GM18870 (cell line): ENCODE results near the gene GRK3.
"Not testable (repeated sequence)": the region's sequence is repeated elsewhere in the genome, so short reads cannot be mapped to it uniquely, and the experiment has no call there.

Experiments
- ATAC-seq: cut with Tn5 transposase; IDR thresholded peaks from one replicate; pipeline ENCODE4 v1.9.1; 2021; ENCODE audit warnings: moderate library complexity; ENCODE audit not compliant: unreplicated experiment

GRK3 gene

DNA sequence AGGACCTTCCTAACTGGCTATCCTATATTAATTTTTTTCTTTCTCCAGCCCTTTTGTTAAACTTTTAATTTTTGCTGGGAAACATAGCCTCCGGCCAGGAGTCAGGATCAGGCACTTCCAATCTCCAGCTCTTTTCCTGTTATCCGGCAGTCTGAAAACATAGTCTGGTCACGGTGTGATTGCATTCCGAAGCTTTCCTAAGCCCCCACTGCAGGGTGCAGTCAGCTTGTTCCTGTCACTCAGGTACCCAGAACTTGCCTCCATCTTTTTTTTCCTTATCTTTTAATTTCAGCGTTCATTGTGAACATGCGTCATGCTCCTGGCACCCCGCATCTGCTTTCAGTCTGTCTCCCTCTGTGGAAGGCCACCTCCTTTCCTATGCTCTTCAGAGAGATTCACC, 59.4 kb downstream of the GRK3 start:
- no peak for ATAC-seq

DNA sequence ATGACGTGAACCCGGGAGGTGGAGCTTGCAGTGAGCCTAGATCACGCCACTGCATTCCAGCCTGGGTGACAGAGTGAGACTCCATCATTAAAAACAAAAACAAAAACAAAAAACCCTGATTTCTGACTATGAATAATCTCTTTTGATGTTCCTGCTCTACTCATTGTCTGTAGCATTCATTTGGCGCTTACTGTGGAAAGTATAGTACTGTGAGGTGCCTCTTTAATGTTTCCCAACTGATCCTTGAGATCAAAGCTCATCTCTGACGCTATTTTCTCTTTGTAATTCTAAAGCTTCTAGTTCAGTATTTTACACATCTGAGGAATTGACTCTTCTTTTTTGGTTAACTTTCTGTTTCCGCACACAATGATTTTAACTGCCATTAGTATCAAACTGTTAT, 60.0 kb downstream of the GRK3 start:
- no peak for ATAC-seq

DNA sequence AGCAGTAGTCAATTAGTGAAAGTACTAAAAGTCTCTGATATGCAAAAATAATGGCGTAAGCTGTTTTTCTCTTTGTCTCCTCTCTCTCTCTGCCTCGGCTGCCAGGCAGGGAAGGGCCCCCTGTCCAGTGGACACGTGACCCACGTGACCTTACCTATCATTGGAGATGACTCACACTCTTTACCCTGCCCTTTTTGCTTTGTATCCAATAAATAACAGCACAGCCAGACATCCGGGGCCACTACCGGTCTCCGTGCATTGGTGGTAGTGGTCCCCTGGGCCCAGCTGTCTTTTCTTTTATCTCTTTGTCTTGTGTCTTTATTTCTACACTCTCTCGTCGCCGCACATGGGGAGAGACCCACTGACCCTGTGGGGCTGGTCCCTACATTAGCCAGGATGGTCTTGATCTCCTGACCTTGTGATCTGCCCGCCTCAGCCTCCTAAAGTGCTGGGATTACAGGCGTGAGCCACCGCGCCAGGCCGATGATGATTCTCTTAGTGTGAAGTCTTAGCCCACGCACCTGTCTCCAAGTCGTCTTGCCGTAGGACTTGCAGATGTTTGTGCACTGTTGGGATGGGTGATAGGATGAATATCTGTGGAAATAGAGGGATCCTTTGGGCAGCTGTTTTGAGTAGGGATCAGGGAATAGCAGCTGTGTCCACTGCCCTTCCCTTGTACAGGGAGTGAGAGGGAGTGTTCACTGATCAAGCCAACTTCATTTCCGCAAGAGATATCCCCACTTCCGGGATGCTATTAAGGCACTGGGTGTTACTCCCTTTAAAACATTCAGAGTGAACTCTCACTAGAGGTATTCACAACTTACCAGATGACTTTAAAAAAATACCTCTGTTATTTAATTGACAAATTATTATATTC, 61.5 kb downstream of the GRK3 start:
- ATAC-seq: not testable (repeated sequence)

DNA sequence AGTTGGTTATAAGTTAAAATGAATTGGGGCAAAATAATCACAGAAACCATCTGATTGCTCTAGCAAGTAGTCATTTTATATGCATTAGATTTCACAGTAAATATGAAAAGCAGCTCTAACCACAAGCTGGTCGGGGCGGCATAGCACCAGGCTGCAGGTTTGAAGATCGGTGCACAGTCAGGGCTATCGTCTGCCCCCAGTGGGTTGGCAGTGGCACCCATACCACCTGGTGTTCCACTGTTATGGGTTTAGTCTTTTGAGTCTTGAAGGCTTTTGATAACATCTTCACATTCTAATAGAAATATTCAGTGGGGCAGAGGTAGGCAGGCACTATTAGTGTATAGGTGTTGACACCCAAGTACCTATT, 62.1 kb downstream of the GRK3 start:
- ATAC-seq: no peak

DNA sequence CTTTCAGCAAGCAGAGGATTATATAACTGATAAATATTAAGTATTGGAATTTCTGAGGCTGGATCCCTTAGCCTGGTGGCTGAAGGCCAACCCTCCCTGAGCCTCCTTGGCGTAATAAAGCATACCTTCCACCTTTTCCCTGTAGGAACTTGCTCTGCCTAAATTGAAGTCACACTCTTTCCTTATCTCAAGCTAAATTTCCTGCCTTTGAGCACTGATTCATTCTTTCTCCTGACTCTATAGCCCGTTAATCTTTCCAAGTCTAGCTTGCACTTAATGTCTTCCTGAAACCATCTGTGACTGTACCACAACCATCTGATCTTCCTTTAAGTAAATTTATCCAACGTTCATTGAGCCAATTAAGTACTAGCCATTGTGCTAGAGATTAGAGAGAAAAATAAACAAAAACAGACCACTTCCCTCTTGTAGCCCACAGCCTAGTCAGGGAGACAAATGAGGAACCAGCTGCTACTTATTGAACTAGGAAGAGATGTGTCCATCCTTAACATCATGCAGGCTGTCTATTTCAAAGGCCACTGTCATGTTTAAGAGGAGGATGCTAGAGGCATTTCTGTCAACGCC, 62.9 kb downstream of the GRK3 start:
- no peak for ATAC-seq

DNA sequence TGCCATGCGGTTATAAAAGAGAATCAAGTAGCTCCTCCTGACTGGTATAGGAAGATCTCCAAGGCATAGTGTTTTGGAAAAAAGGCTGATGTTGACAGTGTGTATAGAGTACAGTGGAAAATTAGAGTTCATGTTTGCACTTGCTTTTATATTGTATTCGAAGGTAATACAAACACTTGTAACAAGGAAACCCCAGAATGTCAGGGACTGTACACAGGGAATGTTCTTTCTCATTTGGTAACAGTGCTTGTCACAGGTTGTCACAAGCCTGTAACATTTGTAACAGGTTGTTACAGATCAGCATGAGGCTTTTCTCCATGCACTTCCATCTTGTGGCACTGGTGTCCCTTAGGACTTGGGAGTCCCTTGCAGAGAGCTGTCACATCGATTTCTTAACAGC, 64.0 kb downstream of the GRK3 start:
- no peak for ATAC-seq

DNA sequence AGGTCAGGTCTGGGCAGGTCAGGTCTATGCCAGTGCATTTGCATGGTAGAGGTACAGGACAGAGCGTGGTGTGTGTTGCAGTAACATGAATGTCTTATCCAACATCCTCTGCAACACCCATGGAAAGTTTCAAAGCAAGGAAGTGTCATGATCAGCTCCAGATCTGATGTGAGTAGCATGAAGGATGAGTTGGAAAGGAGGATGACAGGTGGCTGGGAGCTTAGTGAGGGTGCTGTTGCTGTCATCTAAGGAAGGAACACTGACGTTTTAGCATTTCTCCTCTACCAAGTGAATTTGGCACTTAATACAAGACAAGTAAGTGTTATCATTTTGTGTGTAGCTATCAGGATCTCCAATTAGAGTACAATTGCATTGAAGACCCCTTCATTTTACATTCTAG, 65.1 kb downstream of the GRK3 start:
- no peak for ATAC-seq

DNA sequence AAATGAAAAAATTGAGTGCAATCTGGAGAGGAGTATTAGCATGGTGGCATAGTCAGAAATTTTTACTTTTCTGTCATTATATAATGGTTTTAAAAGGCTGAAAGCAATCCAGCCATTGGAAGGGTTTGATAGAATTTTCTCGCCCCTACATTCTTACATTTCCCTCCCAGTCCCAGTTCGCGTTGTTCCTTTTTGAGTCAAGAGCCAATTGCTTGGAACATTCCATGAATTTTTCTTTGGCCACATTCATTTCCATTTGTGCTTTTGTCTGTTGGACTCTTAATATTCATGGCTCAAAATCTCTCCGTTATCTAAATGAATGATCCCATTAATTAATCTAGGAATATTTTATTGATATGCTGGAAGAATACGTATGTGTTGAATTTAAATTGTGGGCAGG, 66.0 kb downstream of the GRK3 start:
- ATAC-seq: no peak

DNA sequence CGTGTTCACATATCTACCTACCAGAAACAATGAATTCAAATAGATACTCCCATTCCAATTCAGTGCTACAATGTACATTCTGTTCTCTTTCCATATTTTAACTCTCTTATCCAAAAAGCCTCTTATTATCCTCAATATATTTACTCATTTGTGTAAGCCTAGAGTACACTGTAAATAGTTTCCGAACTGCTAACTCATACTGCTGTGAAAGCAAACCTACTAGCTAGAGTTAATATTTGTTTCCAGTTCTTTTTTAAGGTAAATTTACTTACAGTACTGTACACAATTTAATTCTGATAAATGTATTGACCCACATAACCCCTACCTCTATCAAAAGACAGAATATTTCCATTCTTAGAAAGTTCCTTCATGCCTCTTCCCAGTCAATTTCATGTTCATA, 71.8 kb downstream of the GRK3 start:
- ATAC-seq: no peak

DNA sequence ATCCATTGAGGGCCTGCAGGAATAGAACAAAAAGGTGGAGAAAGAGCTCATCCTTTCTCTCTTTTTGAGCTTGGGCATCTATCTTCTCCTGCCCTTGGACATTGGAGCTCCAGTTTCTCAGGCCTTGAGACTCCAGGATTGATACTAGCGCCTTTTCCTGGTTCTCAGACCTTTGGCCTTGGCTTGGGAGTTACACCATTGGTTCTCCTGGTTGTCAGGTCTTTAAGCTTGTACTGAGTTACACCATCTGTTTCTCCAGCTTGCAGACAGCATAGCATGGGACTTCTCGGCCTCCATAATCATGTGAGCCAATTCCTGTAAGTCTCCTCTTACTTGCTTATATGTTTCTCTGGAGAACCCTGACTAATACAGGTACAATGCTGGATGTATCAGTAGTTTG, 72.6 kb downstream of the GRK3 start:
- no peak for ATAC-seq

DNA sequence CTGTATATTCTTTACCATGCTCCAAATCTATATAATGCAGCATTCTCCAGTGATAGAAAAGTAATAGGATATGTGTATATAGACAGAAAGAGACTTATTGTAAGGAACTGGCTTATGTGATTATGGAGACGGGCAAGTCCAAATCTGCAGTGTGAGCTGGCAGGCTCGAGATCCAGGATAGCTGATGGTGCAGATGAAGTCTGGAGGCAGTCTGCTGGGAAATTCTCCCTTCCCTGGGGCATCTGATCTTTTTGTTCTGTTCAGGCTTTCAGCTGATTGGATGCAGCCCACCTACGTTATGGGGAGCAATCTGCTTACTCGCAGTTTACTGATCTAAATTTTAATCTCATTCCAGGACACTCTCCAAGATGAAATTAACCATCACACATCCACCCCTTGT, 73.2 kb downstream of the GRK3 start:
- no peak for ATAC-seq

DNA sequence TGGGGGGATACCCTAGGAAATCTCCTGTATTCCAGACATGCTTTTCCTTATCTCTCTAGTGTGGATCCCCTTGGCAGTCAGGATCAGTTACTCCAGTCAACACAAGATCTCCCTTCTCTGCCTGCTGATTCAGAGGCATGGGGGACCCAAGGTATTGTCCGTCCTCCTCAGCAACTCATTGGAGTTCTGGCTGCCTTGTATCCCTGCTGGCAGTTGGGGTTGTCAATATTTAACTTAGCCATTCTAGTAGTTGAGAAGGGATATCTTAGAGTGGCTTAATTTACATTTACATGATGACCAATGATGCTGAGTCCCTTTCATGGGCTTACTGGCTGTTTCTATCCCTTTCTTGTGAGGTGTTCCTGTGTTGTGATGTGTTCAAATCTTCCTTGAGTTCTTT, 74.2 kb downstream of the GRK3 start:
- ATAC-seq: no peak

DNA sequence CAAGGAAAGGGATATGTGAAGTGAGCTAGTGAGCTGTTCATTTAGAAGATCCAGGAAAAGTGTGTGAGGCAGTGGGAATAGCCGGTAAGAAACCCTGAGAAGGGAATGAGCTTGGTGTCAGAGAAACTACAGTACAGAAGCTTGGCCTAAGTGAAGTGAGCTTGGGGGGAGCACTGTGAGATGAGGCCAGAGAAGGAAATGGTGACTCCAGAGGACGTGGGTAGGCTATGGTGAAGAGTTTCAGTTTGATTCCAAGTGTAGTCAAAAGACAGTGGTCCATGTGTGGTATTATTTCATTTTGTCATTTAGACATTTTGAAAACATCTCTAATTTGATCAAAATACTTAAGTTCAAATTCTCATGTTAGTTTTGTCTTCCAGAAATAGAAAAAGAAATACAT, 77.2 kb downstream of the GRK3 start:
- no peak for ATAC-seq

DNA sequence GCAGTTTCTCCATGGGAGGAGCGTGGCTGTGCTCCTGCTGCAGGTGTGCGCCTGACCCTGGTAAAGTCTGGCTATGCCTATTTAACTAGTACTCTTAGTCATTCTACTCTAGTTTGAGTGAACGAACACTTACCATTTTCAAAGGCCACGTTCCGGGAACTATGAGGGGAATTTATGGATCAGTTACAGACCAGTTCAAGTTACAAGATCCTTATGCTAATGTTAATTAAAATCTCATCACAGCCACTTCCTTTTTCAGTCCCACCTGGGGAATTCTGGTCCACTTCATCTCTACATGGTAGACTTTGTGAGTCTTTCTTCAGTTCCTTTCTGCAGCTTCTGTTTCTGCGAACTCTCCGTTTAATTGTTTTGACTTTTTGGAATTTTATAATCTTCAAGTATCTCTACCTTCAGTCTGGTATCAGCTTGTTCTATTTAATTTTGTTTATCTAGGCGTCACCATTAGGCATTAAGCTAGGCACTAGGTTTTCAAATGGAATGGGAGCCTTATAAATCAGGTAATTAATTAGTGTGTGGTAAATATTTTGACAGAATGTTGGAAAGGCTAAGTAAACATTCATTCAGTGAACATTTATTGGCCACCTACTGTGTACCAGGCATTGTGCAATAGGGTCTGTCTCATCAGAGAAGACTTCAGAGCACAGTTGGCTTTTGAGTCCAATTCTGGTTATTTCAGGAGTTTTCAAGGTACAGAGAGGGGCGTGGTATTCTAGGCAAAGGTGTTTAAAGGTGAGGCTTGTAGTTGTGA, 78.9 kb downstream of the GRK3 start:
- no peak for ATAC-seq

DNA sequence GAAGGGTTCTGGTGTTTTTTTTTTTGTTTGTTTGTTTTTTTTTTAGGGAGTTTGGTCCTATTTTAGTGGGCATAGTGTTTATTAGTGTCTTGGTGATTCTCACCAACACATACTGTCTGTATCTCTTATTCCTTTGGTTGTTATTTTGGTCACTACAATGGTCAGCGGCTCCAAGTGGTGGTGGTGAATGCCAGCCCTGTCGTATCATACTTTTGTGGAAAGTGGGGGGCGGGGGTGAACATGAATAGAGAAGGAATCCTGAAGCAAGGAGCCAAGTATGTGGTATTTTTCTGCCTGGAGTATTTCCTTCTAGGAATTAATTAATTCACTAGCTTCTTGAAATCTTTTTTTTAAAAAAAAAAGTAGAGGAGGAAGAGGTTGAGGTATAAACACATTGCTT, 79.6 kb downstream of the GRK3 start:
- ATAC-seq: no peak

DNA sequence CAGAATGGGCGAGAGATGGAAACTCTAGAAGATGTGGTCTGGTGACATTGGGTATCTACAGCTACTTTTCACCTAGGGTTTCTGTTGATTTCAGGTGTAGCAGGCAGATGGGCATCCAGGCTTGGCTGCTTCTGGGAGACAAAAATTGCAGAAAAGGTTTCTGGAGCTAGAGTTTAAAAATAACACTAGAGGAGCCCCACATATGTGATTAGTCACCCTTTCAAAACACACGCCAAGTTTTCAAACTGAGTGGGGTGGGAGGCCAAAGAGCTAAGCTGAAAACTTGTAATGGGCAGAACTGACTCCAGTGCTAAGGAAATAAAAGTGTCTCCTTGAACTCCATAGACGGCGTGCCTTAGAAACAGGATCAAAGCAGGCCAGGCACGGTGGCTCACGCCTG, 80.8 kb downstream of the GRK3 start:
- no peak for ATAC-seq

DNA sequence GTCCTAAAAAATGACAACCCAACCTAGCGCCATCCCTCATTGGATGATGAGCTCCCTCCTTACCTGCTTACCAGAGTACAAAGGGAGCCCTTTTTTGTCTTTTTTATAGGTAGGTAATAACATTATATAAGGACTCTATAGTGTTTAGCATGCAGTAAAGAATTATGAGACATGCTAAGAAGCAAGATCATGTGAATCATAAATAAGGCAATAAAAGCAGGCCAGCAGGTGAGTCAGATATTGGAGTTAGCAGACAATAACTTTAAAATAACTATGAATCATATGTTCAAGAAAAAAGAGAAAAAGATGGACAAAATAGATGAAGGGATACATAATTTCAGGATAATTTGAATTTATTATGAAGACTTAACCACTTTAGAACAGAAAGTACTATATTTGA, 81.5 kb downstream of the GRK3 start:
- ATAC-seq: no peak

DNA sequence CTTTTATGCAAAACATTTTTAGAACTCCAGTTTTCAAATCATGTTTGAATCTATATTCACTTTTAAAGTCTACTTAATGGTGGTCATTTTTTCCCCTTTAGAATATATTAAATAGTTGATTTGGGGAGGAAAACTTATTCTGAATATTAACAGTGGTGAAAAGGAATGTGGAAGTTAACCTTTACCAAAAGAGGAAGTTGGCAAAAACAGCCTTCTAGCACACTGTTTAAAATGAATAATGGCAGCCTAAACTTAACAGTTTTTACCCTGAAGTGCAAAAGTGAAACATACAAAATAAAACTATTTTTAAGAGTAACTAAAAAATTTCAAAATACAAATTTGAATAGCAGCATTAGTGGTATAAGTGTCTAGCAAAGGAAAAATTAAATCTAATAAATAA, 86.4 kb downstream of the GRK3 start:
- ATAC-seq: no peak

DNA sequence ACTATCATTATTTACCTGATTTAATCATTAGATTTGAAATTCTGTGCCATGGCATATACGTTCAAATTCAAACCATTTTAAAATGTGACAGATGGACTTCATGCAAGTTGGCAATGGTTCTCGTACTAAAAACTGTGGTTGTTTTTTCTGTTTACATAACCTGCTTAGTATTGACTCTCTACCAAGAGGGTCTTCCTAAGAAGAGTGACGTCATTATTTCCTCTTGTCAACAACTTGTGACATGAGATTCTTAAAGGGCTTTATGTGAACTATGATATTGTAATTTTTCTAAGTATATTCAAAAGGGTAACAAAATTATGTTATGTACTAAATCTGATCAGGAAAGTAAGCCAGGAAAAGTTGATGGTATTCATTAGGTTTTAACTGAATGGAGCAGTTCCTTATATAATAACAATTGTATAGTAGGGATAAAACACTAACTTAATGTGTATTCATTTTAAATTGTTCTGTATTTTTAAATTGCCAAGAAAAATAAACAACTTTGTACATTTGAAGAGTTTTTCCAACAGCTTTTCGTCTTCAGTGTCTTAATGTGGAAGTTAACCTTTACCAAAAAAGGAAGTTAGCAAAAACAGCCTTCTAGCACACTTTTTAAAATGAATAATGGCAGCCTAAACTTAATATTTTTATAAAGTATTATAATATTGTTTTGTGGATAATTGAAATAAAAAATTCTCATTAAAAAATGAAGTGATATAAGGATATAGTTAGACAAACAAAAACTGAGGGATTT, 87.0 kb downstream of the GRK3 start:
- ATAC-seq: no peak

DNA sequence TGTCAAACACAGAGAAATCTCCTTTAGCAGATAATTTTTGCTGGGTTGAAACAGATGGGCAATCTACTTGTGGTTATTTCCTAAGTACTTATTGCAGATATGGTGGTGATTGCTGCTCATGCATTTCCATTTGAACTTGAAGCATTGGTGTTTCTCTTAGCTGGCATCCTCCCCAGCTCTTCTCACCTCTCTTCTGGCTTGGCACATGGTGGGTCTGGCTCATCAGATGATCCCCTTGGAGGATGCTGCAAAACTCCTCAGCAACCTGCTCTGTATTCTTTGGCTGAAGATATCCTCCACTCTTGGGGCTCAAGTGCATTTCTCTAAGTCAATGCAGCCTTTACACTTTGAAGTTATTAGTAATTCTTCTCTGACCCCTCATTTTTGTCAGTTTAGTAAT, 90.2 kb downstream of the GRK3 start:
- ATAC-seq: no peak

DNA sequence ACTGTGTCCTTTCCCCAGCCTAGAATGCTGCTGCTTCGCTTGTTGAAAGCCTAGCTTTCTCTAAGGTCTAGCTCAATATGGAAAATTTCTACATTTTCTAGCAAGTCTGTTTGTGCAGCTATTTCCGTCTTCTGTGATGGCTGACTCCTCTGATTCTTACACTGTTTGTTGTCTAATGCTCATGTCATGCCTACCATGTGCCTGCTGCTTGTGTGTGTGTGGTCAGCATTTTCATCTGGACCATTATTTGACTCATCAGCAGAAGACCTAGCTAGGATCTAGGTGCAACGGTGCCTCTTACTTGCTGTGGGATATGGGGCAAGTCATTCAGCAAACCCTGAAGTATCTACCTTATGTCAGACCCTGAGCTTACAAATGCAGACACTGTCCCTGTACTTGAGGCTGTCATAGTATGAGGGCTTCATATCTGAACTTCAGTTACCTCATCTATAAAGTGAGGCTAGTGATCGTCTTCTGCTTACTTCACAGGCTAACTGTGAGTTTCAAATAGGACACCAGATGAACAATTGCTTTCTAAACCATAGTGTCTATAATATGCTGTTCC, 91.0 kb downstream of the GRK3 start:
- no peak for ATAC-seq
